MM.1S (cell line): Measurements from ENCODE around the gene MLLT10.

Source experiments
- DNase-seq: peaks from one replicate; pipeline ENCODE4 v3.0.0-alpha.2; 2015
- H2AFZ ChIP-seq: fragments of 300-600 bp; sonication (generic); 2 replicates; pipeline ENCODE4 v1.6.0; 2016; ENCODE audit warnings: antibody characterized with exemption, low read length
- H3F3A ChIP-seq: fragments of 300-600 bp; sonication (generic); 2 replicates; pipeline ENCODE4 v1.6.1; 2016; ENCODE audit warnings: mild to moderate bottlenecking, antibody characterized with exemption, low read length, moderate library complexity, mixed read lengths; ENCODE audit not compliant: insufficient read depth
- H3K27ac ChIP-seq: fragments of 300-600 bp; sonication (generic); 2 replicates; pipeline ENCODE4 v1.5.1; 2016; ENCODE audit warnings: mild to moderate bottlenecking, low read length
- H3K27me3 ChIP-seq: fragments of 300-600 bp; sonication (generic); replicated peaks from 2 replicates; pipeline ENCODE4 v1.6.0; 2016; ENCODE audit warnings: low read length; ENCODE audit not compliant: insufficient read depth
- H3K36me3 ChIP-seq: fragments of 300-600 bp; sonication (generic); replicated peaks from 2 replicates; pipeline ENCODE4 v1.6.1; 2016; ENCODE audit warnings: mild to moderate bottlenecking, low read length, mixed read lengths; ENCODE audit not compliant: insufficient read depth
- H3K4me1 ChIP-seq: fragments of 300-600 bp; sonication (generic); 2 replicates; pipeline ENCODE4 v1.6.1; 2016; ENCODE audit warnings: low read length, mixed read lengths
- H3K4me2 ChIP-seq: fragments of 300-600 bp; sonication (generic); 2 replicates; pipeline ENCODE4 v1.6.0; 2016; ENCODE audit warnings: low read depth, low read length
- H3K4me3 ChIP-seq: fragments of 300-600 bp; sonication (generic); 2 replicates; pipeline ENCODE4 v1.5.1; 2016; ENCODE audit warnings: low read length, mixed read lengths
- H3K79me2 ChIP-seq: fragments of 300-600 bp; sonication (generic); 2 replicates; pipeline ENCODE4 v1.6.1; 2016; ENCODE audit warnings: mixed run types, low read length, mixed read lengths
- H3K9ac ChIP-seq: fragments of 300-600 bp; sonication (generic); 2 replicates; pipeline ENCODE4 v1.6.1; 2016; ENCODE audit warnings: low read length, mixed read lengths
- H3K9me2 ChIP-seq: fragments of 300-600 bp; sonication (generic); replicated peaks from 2 replicates; pipeline ENCODE4 v1.6.1; 2016; ENCODE audit warnings: mild to moderate bottlenecking, low read length, mixed read lengths; ENCODE audit not compliant: insufficient read depth
- H3K9me3 ChIP-seq: fragments of 300-600 bp; sonication (generic); replicated peaks from 2 replicates; pipeline ENCODE4 v1.6.1; 2016; ENCODE audit warnings: mild to moderate bottlenecking, low read length, mixed read lengths; ENCODE audit not compliant: insufficient read depth
- H4K20me1 ChIP-seq: fragments of 300-600 bp; sonication (generic); 2 replicates; pipeline ENCODE4 v1.6.1; 2016; ENCODE audit warnings: mild to moderate bottlenecking, low read length, moderate library complexity, mixed read lengths; ENCODE audit not compliant: insufficient read depth
- CTCF ChIP-seq: fragments of 300-600 bp; sonication (generic); IDR thresholded peaks from 2 replicates; pipeline ENCODE4 v1.5.1; 2016; ENCODE audit warnings: antibody characterized with exemption, low read length, mixed read lengths
- EZH2 ChIP-seq: fragments of 300-600 bp; sonication (generic); optimal IDR thresholded peaks from 2 replicates; pipeline ENCODE3; 2017; ENCODE audit warnings: low read depth, mild to moderate bottlenecking, antibody characterized with exemption, low read length, mixed read lengths
- EZH2phosphoT487 ChIP-seq: fragments of 300-600 bp; sonication (generic); IDR thresholded peaks from 2 replicates; pipeline ENCODE4 v1.6.1; 2018; ENCODE audit warnings: antibody characterized with exemption, low read length

Gene MLLT10

GRCh38 chr10:21519941-21520436 lies 14.0 kb upstream of the MLLT10 start:
- DNase-seq = peak; percentile 80
- Histone ChIP-seq H3K9me3 (no peaks in the 10 kb centered on the region), H3K27me3 (peaks cover 16% of the 10 kb centered on the region), H3K4me3 (peak overlapping the region; percentile 66), H3K36me3 (no peaks in the 10 kb centered on the region), H4K20me1 (no peaks in the 10 kb centered on the region), H3K9me2 (no peaks in the 10 kb centered on the region), H3K4me2 (peak overlapping the region; percentile 92), H3F3A (peaks cover 19% of the 10 kb centered on the region; the same call in 1 of the 2 replicates), H3K79me2 (no peaks in the 10 kb centered on the region), H3K9ac (peak overlapping the region; percentile 29; the same call in 1 of the 2 replicates), H3K27ac (peak overlapping the region; percentile 27; the same call in 1 of the 2 replicates), H3K4me1 (0 out of 2 replicates have a peak, but pooled peaks cover 4% of the 10 kb centered on the region), H2AFZ (peak overlapping the region; percentile 52)
- no peak for TF ChIP-seq CTCF
- TF ChIP-seq EZH2phosphoT487 = no peak

GRCh38 chr10:21520509-21520908 lies 13.5 kb upstream of the MLLT10 start:
- Histone ChIP-seq H2AFZ (no peak overlapping the region), H3K4me1 (0 out of 2 replicates have a peak, but pooled peaks cover 4% of the 10 kb centered on the region), H3K36me3 (no peaks in the 10 kb centered on the region), H3K27ac (no peak overlapping the region), H3K9me3 (no peaks in the 10 kb centered on the region), H3F3A (peaks cover 19% of the 10 kb centered on the region; the same call in 1 of the 2 replicates), H3K4me2 (0 out of 2 replicates have a peak overlapping the region, but pooled peaks have one; percentile 17), H3K27me3 (peaks cover 11% of the 10 kb centered on the region), H3K9me2 (no peaks in the 10 kb centered on the region), H4K20me1 (no peaks in the 10 kb centered on the region), H3K79me2 (no peaks in the 10 kb centered on the region), H3K9ac (no peak overlapping the region), H3K4me3 (no peak overlapping the region)
- no peak for DNase-seq
- TF ChIP-seq EZH2phosphoT487 (no peak), EZH2 (no peak), CTCF (no peak)

DNA sequence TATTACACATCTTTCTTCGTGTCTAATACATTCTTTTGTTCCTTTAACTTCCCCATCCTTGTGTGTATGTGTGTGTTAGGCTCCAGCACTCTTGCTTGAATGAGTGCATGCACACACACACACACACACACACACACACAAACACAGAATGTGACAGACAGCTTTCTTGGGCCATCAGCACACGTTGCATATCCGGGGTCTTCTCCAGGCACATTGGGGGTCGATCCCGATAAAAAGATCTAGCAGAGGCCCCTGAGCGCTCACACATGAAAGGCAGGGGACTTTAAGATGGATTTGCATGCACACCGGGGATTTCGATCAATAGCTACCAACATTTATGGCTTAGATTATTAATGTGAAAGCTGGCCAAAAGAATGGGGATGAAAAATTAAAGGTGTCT lies 13.1 kb upstream of the MLLT10 start:
- H3K79me2 ChIP-seq = no peaks in the 10 kb centered on the region
- H3K4me1 ChIP-seq = 0 out of 2 replicates have a peak, but pooled peaks cover 4% of the 10 kb centered on the region
- peaks cover 7% of the 10 kb centered on the region for H3K27me3 ChIP-seq
- no peak overlapping the region for H3K4me3 ChIP-seq
- no peaks in the 10 kb centered on the region for H3K9me2 ChIP-seq
- no peak overlapping the region for H3K4me2 ChIP-seq
- no peak overlapping the region for H2AFZ ChIP-seq
- H3K36me3 ChIP-seq = no peaks in the 10 kb centered on the region
- TF ChIP-seq CTCF (no peak), EZH2 (no peak), EZH2phosphoT487 (no peak)
- DNase-seq = no peak
- no peak overlapping the region for H3K27ac ChIP-seq
- no peaks in the 10 kb centered on the region for H3K9me3 ChIP-seq
- peaks cover 17% of the 10 kb centered on the region; the same call in 1 of the 2 replicates for H3F3A ChIP-seq
- no peak overlapping the region for H3K9ac ChIP-seq
- H4K20me1 ChIP-seq = no peaks in the 10 kb centered on the region
